ENCODE measurements around the gene DIPK2B.

DNA sequence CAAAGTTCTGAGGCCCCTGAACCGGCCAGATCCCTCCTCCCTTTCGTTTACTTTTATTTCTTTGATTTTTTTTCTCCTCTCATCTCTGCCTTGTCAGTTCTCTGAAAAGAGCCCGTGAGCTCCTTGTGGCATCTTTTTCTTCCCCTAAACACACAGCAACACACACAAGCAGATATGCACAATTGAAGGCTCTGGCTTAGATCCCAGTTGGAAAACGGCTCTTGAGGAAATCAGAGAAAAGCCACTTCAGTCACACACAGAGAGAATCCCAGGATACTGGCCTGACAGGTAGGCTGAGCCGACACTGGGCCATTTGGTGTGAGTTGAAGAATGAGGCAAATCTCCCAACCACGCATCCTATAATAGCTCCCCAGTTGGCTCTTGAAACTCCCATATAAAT, 12.9 kb downstream of the DIPK2B start:
- TF ChIP-seq, protein P1, sequence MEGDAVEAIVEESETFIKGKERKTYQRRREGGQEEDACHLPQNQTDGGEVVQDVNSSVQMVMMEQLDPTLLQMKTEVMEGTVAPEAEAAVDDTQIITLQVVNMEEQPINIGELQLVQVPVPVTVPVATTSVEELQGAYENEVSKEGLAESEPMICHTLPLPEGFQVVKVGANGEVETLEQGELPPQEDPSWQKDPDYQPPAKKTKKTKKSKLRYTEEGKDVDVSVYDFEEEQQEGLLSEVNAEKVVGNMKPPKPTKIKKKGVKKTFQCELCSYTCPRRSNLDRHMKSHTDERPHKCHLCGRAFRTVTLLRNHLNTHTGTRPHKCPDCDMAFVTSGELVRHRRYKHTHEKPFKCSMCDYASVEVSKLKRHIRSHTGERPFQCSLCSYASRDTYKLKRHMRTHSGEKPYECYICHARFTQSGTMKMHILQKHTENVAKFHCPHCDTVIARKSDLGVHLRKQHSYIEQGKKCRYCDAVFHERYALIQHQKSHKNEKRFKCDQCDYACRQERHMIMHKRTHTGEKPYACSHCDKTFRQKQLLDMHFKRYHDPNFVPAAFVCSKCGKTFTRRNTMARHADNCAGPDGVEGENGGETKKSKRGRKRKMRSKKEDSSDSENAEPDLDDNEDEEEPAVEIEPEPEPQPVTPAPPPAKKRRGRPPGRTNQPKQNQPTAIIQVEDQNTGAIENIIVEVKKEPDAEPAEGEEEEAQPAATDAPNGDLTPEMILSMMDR (conservative IDR thresholded peaks at IDR 0.05; ENCODE audit: low read length): no peak
- TF ChIP-seq EZH2phosphoT487 (IDR thresholded peaks at IDR 0.05; ENCODE audit: borderline replicate concordance, low read depth, low read length): no peak

Measured in OCI-LY7 (cell line).